IMR-90 (cell line): ENCODE measurements around the gene GJA5. TPM values are rescaled to one million over a fixed set of nuclear protein-coding genes. Genes with fewer than 3 reads are reported as not detected.

Experiments used
- ATAC-seq: fragments of 200-7000 bp; cut with Tn5 transposase; 2 replicates; pipeline ENCODE4 v1.9.1; 2020; ENCODE audit warnings: low read depth, mild to moderate bottlenecking, moderate library complexity
- BruUV-seq: library from RNA; stranded (reverse); fragments of 400-500 nt; replicated peaks from 2 replicates; lab custom pipeline; 2021; lab: Mats Ljungman, UMichigan
- CTCF ChIA-PET: fragments of 300-600 bp; formaldehyde crosslinking; extraction: SDS; loops from one replicate; lab custom pipeline; 2021; ENCODE audit warnings: antibody characterized with exemption; lab: Yijun Ruan, JAX
- POLR2A ChIA-PET: fragments of 300-600 bp; sonication (Branson Sonifier 250); formaldehyde crosslinking; loops from one replicate; lab custom pipeline; 2022; ENCODE audit warnings: antibody characterized with exemption; ENCODE audit not compliant: unreplicated experiment; lab: Charles Lee
- DNase-seq: peaks from one replicate; pipeline ENCODE4 v3.0.0; 2013
- H2AFZ ChIP-seq: replicated peaks from 2 replicates; pipeline ENCODE3; 2013; ENCODE audit warnings: low read length, mild to moderate bottlenecking; ENCODE audit not compliant: poor library complexity
- H2AK5ac ChIP-seq: 2 replicates; pipeline ENCODE4 v1.6.1; 2013; ENCODE audit warnings: low read depth, low read length, inconsistent platforms
- H2AK9ac ChIP-seq: replicated peaks from 2 replicates; pipeline ENCODE3; 2013; ENCODE audit warnings: mild to moderate bottlenecking, low read depth, low read length, moderate library complexity; ENCODE audit not compliant: poor library complexity
- H2BK120ac ChIP-seq: 2 replicates; pipeline ENCODE4 v1.6.1; 2013; ENCODE audit warnings: low read depth, low read length, inconsistent platforms
- H2BK15ac ChIP-seq: 3 replicates; pipeline ENCODE4 v1.6.1; 2013; ENCODE audit warnings: low read depth, low read length, inconsistent platforms
- H2BK20ac ChIP-seq: 2 replicates; pipeline ENCODE4 v1.6.1; 2013; ENCODE audit warnings: low read depth, mild to moderate bottlenecking, inconsistent platforms, low read length, moderate library complexity
- H2BK5ac ChIP-seq: 2 replicates; pipeline ENCODE4 v1.6.1; 2013; ENCODE audit warnings: mild to moderate bottlenecking, low read depth, low read length, inconsistent platforms; ENCODE audit not compliant: poor library complexity, severe bottlenecking
- H3K14ac ChIP-seq: replicated peaks from 2 replicates; pipeline ENCODE4 v1.6.1; 2013; ENCODE audit warnings: low read depth, low read length, inconsistent platforms
- H3K18ac ChIP-seq: 2 replicates; pipeline ENCODE4 v1.6.1; 2013; ENCODE audit warnings: low read depth, low read length, control low read depth
- H3K23ac ChIP-seq: 2 replicates; pipeline ENCODE4 v1.6.1; 2013; ENCODE audit warnings: low read depth, low read length, inconsistent platforms
- H3K27ac ChIP-seq: 2 replicates; pipeline ENCODE4 v1.5.1; 2013; ENCODE audit warnings: mild to moderate bottlenecking, control low read depth, low read length; ENCODE audit not compliant: insufficient read depth
- H3K27me3 ChIP-seq: 2 replicates; pipeline ENCODE4 v1.6.1; 2013; ENCODE audit warnings: low read length; ENCODE audit not compliant: control insufficient read depth, insufficient read depth
- H3K36me3 ChIP-seq: 2 replicates; pipeline ENCODE4 v1.6.1; 2013; ENCODE audit warnings: low read length, mixed read lengths; ENCODE audit not compliant: control insufficient read depth, insufficient read depth
- H3K4ac ChIP-seq: 2 replicates; pipeline ENCODE4 v1.6.1; 2013; ENCODE audit warnings: low read depth, low read length, inconsistent platforms
- H3K4me1 ChIP-seq: 2 replicates; pipeline ENCODE4 v1.6.1; 2013; ENCODE audit warnings: low read length, mixed read lengths; ENCODE audit not compliant: control insufficient read depth, insufficient read depth
- H3K4me2 ChIP-seq: 2 replicates; pipeline ENCODE4 v1.6.1; 2013; ENCODE audit warnings: low read depth, mild to moderate bottlenecking, control low read depth, low read length, moderate library complexity
- H3K4me3 ChIP-seq: 2 replicates; pipeline ENCODE4 v1.5.1; 2013; ENCODE audit warnings: low read depth, mild to moderate bottlenecking, control low read depth, low read length, moderate library complexity; ENCODE audit not compliant: insufficient read depth
- H3K56ac ChIP-seq: 2 replicates; pipeline ENCODE4 v1.6.1; 2013; ENCODE audit warnings: low read length, inconsistent platforms; ENCODE audit not compliant: insufficient read depth; ENCODE audit errors: extremely low read depth
- H3K79me1 ChIP-seq, 2 experiments: 2 replicates each; pipeline ENCODE4 v1.6.1; 2013; ENCODE audit warnings: low read length in 2 of 2, inconsistent platforms in 1 of 2, low read depth in 1 of 2
- H3K9ac ChIP-seq: 2 replicates; pipeline ENCODE4 v1.6.1; 2013; ENCODE audit warnings: low read depth, low read length, control low read depth
- H3K9me1 ChIP-seq: 2 replicates; pipeline ENCODE4 v1.6.1; 2013; ENCODE audit warnings: low read length, inconsistent platforms; ENCODE audit not compliant: insufficient read depth
- H3K9me3 ChIP-seq: 2 replicates; pipeline ENCODE4 v1.6.1; 2013; ENCODE audit warnings: low read length; ENCODE audit not compliant: control insufficient read depth, insufficient read depth
- H4K20me1 ChIP-seq: 2 replicates; pipeline ENCODE4 v1.6.1; 2013; ENCODE audit warnings: low read length, inconsistent platforms; ENCODE audit not compliant: insufficient read depth
- H4K5ac ChIP-seq: 2 replicates; pipeline ENCODE4 v1.6.1; 2013; ENCODE audit warnings: mild to moderate bottlenecking, low read depth, low read length, control low read depth
- H4K8ac ChIP-seq, 2 experiments: 2 replicates each; pipeline ENCODE4 v1.6.1; 2013; ENCODE audit warnings: low read depth in 2 of 2, low read length in 2 of 2, control low read depth in 1 of 2, inconsistent platforms in 1 of 2
- H4K91ac ChIP-seq: 2 replicates; pipeline ENCODE4 v1.6.1; 2013; ENCODE audit warnings: low read depth, low read length, inconsistent platforms; ENCODE audit not compliant: insufficient read depth
- BHLHE40 ChIP-seq: fragments of 150-350 bp; IDR thresholded peaks from 2 replicates; pipeline ENCODE4 v1.6.1; 2016; ENCODE audit warnings: mild to moderate bottlenecking, low read depth, low read length
- CEBPB ChIP-seq: IDR thresholded peaks from 2 replicates; pipeline ENCODE4 v1.6.1; 2012; ENCODE audit warnings: low read depth, low read length, improper control_type of control experiment
- CHD1 ChIP-seq: IDR thresholded peaks from 2 replicates; pipeline ENCODE4 v1.6.1; 2012; ENCODE audit warnings: low read depth, low read length, improper control_type of control experiment
- MAZ ChIP-seq: IDR thresholded peaks from 2 replicates; pipeline ENCODE4 v1.6.1; 2012; ENCODE audit warnings: low read depth, mild to moderate bottlenecking, low read length, improper control_type of control experiment, moderate library complexity, borderline replicate concordance
- MXI1 ChIP-seq: IDR thresholded peaks from 2 replicates; pipeline ENCODE4 v1.6.1; 2012; ENCODE audit warnings: low read depth, mild to moderate bottlenecking, low read length, moderate library complexity, borderline replicate concordance
- NFE2L2 ChIP-seq: fragments of 150-350 bp; IDR thresholded peaks from 2 replicates; pipeline ENCODE4 v1.6.1; 2016; ENCODE audit warnings: low read depth, mild to moderate bottlenecking, low read length
- RAD21 ChIP-seq: IDR thresholded peaks from 2 replicates; pipeline ENCODE4 v1.6.1; 2012; ENCODE audit warnings: low read length, improper control_type of control experiment
- RCOR1 ChIP-seq: IDR thresholded peaks from 2 replicates; pipeline ENCODE4 v1.6.1; 2012; ENCODE audit warnings: mild to moderate bottlenecking, low read length, improper control_type of control experiment; ENCODE audit not compliant: insufficient replicate concordance
- RFX5 ChIP-seq: IDR thresholded peaks from 2 replicates; pipeline ENCODE4 v1.8.0; 2012; ENCODE audit warnings: low read depth, mild to moderate bottlenecking, low read length, moderate library complexity
- USF2 ChIP-seq: fragments of 150-350 bp; IDR thresholded peaks from 2 replicates; pipeline ENCODE4 v1.6.1; 2017; ENCODE audit warnings: mild to moderate bottlenecking, antibody characterized with exemption, low read length, low read depth
- WGBS, 2 experiments: methylation state at CpG; one replicate each; pipeline versions ENCODE4 v1.1.5 to v1.1.7; 2013; ENCODE audit warnings: missing lambda C conversion rate in 2 of 2; ENCODE audit not compliant: insufficient read length in 1 of 2; ENCODE audit errors: extremely low coverage in 2 of 2; 5-methylcytosine and 5-hydroxymethylcytosine counted together
- dilution Hi-C: fragments of 300-500 bp; cut with HindIII; formaldehyde crosslinking; loops from one replicate; pipeline ENCODE4 v1.14.3; 2018; ENCODE audit warnings: low sequenced_read_pairs; ENCODE audit not compliant: unreplicated experiment
- in situ Hi-C: fragments of 300-500 bp; cut with MboI; formaldehyde crosslinking; loops from 3 replicates; pipeline ENCODE4 v1.14.3; 2019; ENCODE audit warnings: low sequenced_read_pairs, inconsistent platforms, mixed read lengths
- intact Hi-C: fragments of 100-400 bp; cut with micrococcal nuclease; formaldehyde crosslinking; loops from 2 replicates; pipeline ENCODE4 v1.10.0; 2022
- polyA plus RNA-seq, 3 experiments: library from polyadenylated mRNA; depleted of rRNA; stranded (reverse); fragments of >200 nt; gene quantifications; 2 replicates each; pipeline ENCODE4 v1.2.3, GENCODE V29; 2012; ENCODE audit warnings: low replicate concordance in 1 of 3
- total RNA-seq: library from RNA; depleted of rRNA; stranded (reverse); fragments of >200 nt; gene quantifications from 2 replicates; pipeline ENCODE4 v1.2.3, GENCODE V29; 2012
- TF ChIP-seq, protein P1 (sequence below): conservative IDR thresholded peaks from 2 replicates; pipeline ENCODE4 v1.5.1; 2012; ENCODE audit warnings: mild to moderate bottlenecking, low read depth, low read length, improper control_type of control experiment
- TF ChIP-seq, protein P2 (sequence below): fragments of 150-350 bp; IDR thresholded peaks from 2 replicates; pipeline ENCODE4 v1.6.1; 2016; ENCODE audit warnings: low read depth, mild to moderate bottlenecking, low read length, moderate library complexity, borderline replicate concordance

The GJA5 gene
- total and polyA plus RNA-seq, 2 of the 4 experiments (the other 2 are of a cell fraction) = not detected

DNA sequence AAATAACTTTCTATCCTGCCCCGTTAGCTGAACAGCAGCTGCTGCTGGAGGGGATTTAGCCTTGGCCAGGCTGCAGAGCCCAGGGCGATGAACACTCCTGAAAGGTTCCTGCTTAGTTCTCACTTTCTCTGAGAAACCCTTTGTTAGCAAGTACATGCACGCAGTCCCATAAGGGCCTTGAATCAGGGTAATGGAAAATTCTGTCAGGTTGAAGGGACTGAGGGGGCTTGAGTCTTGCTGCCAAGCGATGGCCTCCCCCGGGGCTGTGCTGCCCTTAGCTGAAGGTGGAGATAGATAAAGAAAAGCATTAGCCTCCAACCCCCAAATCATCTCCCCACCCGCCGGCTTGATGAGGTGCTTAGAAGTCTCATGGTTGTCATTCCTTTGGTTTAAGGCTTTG is 7.9 kb downstream of the GJA5 start:
- Histone ChIP-seq H4K5ac (no peak overlapping the region), H3K9ac (no peak overlapping the region), H2BK5ac (no peak overlapping the region), H2BK120ac (no peak overlapping the region), H3K79me1 (no peaks in the 10 kb centered on the region), H3K14ac (no peak overlapping the region), H3K36me3 (no peaks in the 10 kb centered on the region), H3K4me1 (no peaks in the 10 kb centered on the region), H3K56ac (no peak overlapping the region), H3K9me1 (no peaks in the 10 kb centered on the region), H3K18ac (no peak overlapping the region), H2AK5ac (no peak overlapping the region), H3K4me3 (no peak overlapping the region), H2AFZ (no peak overlapping the region), H3K27me3 (no peaks in the 10 kb centered on the region; the same call in 1 of the 2 replicates), H3K4ac (no peak overlapping the region), H3K23ac (no peak overlapping the region), H3K27ac (no peak overlapping the region), H4K20me1 (no peaks in the 10 kb centered on the region), H2BK20ac (no peak overlapping the region), H4K8ac (no peak overlapping the region), H2BK15ac (no peak overlapping the region), H3K9me3 (no peaks in the 10 kb centered on the region), H2AK9ac (no peak overlapping the region), H4K91ac (no peak overlapping the region), H3K4me2 (no peak overlapping the region)
- no CpG with 5 or more reads among the region's 7 CpGs for WGBS, 2 experiments
- in situ Hi-C loops = no loop called here
- CTCF ChIA-PET = interaction anchor here (0.6 kb wide), 1 partner anchor 20 kb away, joined by 3 read pairs; no protein-coding TSS in a partner anchor
- ATAC-seq (no peak), DNase-seq (no peak)
- POLR2A ChIA-PET = no interaction called here
- dilution Hi-C loops = no loop called here
- intact Hi-C loops = no loop called here
- BruUV-seq = no TSS peak
- TF ChIP-seq CEBPB (no peak), RAD21 (no peak), CHD1 (no peak), MXI1 (no peak), RCOR1 (no peak), BHLHE40 (no peak), MAZ (no peak), RFX5 (no peak), USF2 (no peak), NFE2L2 (no peak)
- TF ChIP-seq, protein P1, sequence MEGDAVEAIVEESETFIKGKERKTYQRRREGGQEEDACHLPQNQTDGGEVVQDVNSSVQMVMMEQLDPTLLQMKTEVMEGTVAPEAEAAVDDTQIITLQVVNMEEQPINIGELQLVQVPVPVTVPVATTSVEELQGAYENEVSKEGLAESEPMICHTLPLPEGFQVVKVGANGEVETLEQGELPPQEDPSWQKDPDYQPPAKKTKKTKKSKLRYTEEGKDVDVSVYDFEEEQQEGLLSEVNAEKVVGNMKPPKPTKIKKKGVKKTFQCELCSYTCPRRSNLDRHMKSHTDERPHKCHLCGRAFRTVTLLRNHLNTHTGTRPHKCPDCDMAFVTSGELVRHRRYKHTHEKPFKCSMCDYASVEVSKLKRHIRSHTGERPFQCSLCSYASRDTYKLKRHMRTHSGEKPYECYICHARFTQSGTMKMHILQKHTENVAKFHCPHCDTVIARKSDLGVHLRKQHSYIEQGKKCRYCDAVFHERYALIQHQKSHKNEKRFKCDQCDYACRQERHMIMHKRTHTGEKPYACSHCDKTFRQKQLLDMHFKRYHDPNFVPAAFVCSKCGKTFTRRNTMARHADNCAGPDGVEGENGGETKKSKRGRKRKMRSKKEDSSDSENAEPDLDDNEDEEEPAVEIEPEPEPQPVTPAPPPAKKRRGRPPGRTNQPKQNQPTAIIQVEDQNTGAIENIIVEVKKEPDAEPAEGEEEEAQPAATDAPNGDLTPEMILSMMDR = no peak
- TF ChIP-seq, protein P2, sequence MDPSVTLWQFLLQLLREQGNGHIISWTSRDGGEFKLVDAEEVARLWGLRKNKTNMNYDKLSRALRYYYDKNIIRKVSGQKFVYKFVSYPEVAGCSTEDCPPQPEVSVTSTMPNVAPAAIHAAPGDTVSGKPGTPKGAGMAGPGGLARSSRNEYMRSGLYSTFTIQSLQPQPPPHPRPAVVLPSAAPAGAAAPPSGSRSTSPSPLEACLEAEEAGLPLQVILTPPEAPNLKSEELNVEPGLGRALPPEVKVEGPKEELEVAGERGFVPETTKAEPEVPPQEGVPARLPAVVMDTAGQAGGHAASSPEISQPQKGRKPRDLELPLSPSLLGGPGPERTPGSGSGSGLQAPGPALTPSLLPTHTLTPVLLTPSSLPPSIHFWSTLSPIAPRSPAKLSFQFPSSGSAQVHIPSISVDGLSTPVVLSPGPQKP = no peak
